K562 (cell line): ENCODE measurements around the gene NCOA3. TPM values are rescaled to one million over a fixed set of nuclear protein-coding genes. Genes with fewer than 3 reads are reported as not detected.
A peak's percentile ranks its signal among the peaks of the same experiment; 100 is the strongest.

Experiments used
- ATAC-seq: fragments of 200-7000 bp; cut with Tn5 transposase; 3 replicates; pipeline ENCODE4 v1.9.1; 2020; ENCODE audit warnings: moderate library complexity
- BruUV-seq: library from RNA; stranded (reverse); fragments of 400-500 nt; replicated peaks from 2 replicates; lab custom pipeline; 2021; lab: Mats Ljungman, UMichigan
- CTCF ChIA-PET: fragments of 300-600 bp; formaldehyde crosslinking; extraction: SDS; loops from one replicate; lab custom pipeline; 2021; ENCODE audit warnings: low intra/inter-chr PET ratio; lab: Yijun Ruan, JAX
- POLR2A ChIA-PET: fragments of 300-600, 350-650 bp; sonication (Branson Sonifier 250); formaldehyde crosslinking; extraction: SDS; loops from one replicate; lab custom pipeline; 2021; ENCODE audit warnings: antibody characterized with exemption, inconsistent platforms; lab: Yijun Ruan, JAX
- DNase-seq, 4 experiments: peaks; one replicate each; pipeline versions ENCODE4 v3.0.0 to v3.0.0-alpha.2; 2011 to 2018; ENCODE audit warnings: low spot score in 3 of 4, mixed read lengths in 3 of 4; ENCODE audit errors: extremely low read depth in 1 of 4
- FAIRE-seq: peaks from 2 replicates; lab custom pipeline; 2011; peaks lifted over from hg19 to GRCh38; lab: Jason Lieb, UNC
- H2AFZ ChIP-seq: 2 replicates; pipeline ENCODE4 v1.6.0; 2011; ENCODE audit warnings: low read depth, low read length, control low read depth, inconsistent platforms
- H3K27ac ChIP-seq: fragments of 200-600 bp; 3 replicates; pipeline ENCODE4 v1.8.0; 2011; ENCODE audit warnings: low read depth, mild to moderate bottlenecking, control low read depth, inconsistent platforms, low read length, moderate library complexity, mixed read lengths; ENCODE audit errors: extremely low read depth
- H3K27me3 ChIP-seq, 2 experiments: fragments of 300-600 bp in 1 of 2; 2 replicates in 1 of 2; 3 replicates in 1 of 2; pipeline versions ENCODE4 v1.6.0 to v1.8.0; 2011; ENCODE audit warnings: inconsistent platforms in 2 of 2, low read length in 2 of 2, mild to moderate bottlenecking in 1 of 2, mixed read lengths in 1 of 2, moderate library complexity in 1 of 2; ENCODE audit not compliant: control insufficient read depth in 2 of 2, insufficient read depth in 2 of 2
- H3K36me3 ChIP-seq: fragments of 300-600 bp; 3 replicates; pipeline ENCODE4 v1.8.0; 2011; ENCODE audit warnings: mild to moderate bottlenecking, low read length, inconsistent platforms; ENCODE audit not compliant: control insufficient read depth, insufficient read depth
- H3K4me1 ChIP-seq, 2 experiments: fragments of 200-600 bp in 1 of 2; replicated peaks in 1 of 2; 2 replicates in 1 of 2; 3 replicates in 1 of 2; pipeline versions ENCODE4 v1.5.1 to v1.8.0; 2011; ENCODE audit warnings: inconsistent platforms in 2 of 2, low read length in 2 of 2, mild to moderate bottlenecking in 1 of 2, mixed read lengths in 1 of 2, moderate library complexity in 1 of 2; ENCODE audit not compliant: control insufficient read depth in 2 of 2, insufficient read depth in 2 of 2
- H3K4me2 ChIP-seq: 2 replicates; pipeline ENCODE4 v1.6.1; 2011; ENCODE audit warnings: low read length, control low read depth, inconsistent platforms, mixed read lengths; ENCODE audit not compliant: insufficient read depth
- H3K4me3 ChIP-seq: fragments of 200-600 bp; sonication (generic), shearing (Covaris generic); 2 replicates; pipeline ENCODE4 v1.5.1; 2016; ENCODE audit warnings: control low read depth, inconsistent platforms
- H3K79me2 ChIP-seq: fragments of 200-600 bp; 3 replicates; pipeline ENCODE4 v1.8.0; 2011; ENCODE audit warnings: low read length, inconsistent platforms; ENCODE audit not compliant: control insufficient read depth, insufficient read depth
- H3K9ac ChIP-seq, 2 experiments: 2 replicates each; pipeline versions ENCODE4 v1.6.0 to v1.6.1; 2011; ENCODE audit warnings: low read depth in 2 of 2, low read length in 2 of 2, control low read depth in 1 of 2, inconsistent platforms in 1 of 2, mild to moderate bottlenecking in 1 of 2, mixed read lengths in 1 of 2; ENCODE audit not compliant: insufficient read depth in 1 of 2
- H3K9me1 ChIP-seq: one replicate; pipeline ENCODE4 v1.6.0; 2011; ENCODE audit warnings: inconsistent platforms, mild to moderate bottlenecking, low read length, moderate library complexity; ENCODE audit not compliant: control insufficient read depth, insufficient read depth
- H3K9me3 ChIP-seq: replicated peaks from 2 replicates; pipeline ENCODE4 v1.5.1; 2011; ENCODE audit warnings: low read depth, low read length, inconsistent platforms; ENCODE audit not compliant: control insufficient read depth, insufficient read depth
- H4K20me1 ChIP-seq: replicated peaks from 2 replicates; pipeline ENCODE4 v1.6.1; 2011; ENCODE audit warnings: low read length, inconsistent platforms, mixed read lengths; ENCODE audit not compliant: control insufficient read depth, insufficient read depth
- BRD9 ChIP-seq: fragments of 450-650 bp; IDR thresholded peaks from 2 replicates; pipeline ENCODE4 v1.6.1; 2018; ENCODE audit warnings: low read depth; ENCODE audit not compliant: partially characterized antibody
- CBFA2T3 ChIP-seq: fragments of 450-650 bp; IDR thresholded peaks from 2 replicates; pipeline ENCODE4 v1.6.1; 2017
- CLOCK ChIP-seq: fragments of 250-450 bp; sonication (Bioruptor Pico); IDR thresholded peaks from 2 replicates; pipeline ENCODE4 v1.4.0; 2020; ENCODE audit warnings: mild to moderate bottlenecking, moderate library complexity, borderline replicate concordance
- E2F3 ChIP-seq: fragments of 250-450 bp; sonication (Bioruptor Pico); IDR thresholded peaks from 2 replicates; pipeline ENCODE4 v1.4.0; 2020; ENCODE audit warnings: mild to moderate bottlenecking
- EGR1 ChIP-seq: fragments of 450-650 bp; conservative IDR thresholded peaks from 2 replicates; pipeline ENCODE4 v1.6.1; 2017; ENCODE audit warnings: mild to moderate bottlenecking
- KAT8 ChIP-seq: fragments of 450-650 bp; IDR thresholded peaks from 2 replicates; pipeline ENCODE4 v1.6.1; 2016; ENCODE audit warnings: low read depth, mild to moderate bottlenecking
- NR3C1 ChIP-seq: sonication (generic); formaldehyde crosslinking; IDR thresholded peaks from 2 replicates; pipeline ENCODE4 v1.8.1; 2022; ENCODE audit warnings: missing genetic modification reagents
- SRSF1 ChIP-seq: fragments of 200-400 bp; formaldehyde crosslinking; IDR thresholded peaks from 2 replicates; pipeline ENCODE4 v1.6.1; 2017; ENCODE audit warnings: mild to moderate bottlenecking, low read depth, low read length, moderate library complexity
- TAL1 ChIP-seq: fragments of 450-650 bp; IDR thresholded peaks from 2 replicates; pipeline ENCODE4 v1.6.1; 2016; ENCODE audit warnings: mild to moderate bottlenecking
- TCF7 ChIP-seq: sonication (generic); IDR thresholded peaks from 2 replicates; pipeline ENCODE4 v1.6.1; 2016; ENCODE audit warnings: antibody characterized with exemption, borderline replicate concordance
- TEAD4 ChIP-seq, 2 experiments: sonication (generic) in 1 of 2; formaldehyde crosslinking in 1 of 2; IDR thresholded peaks; 2 replicates each; pipeline versions ENCODE4 v1.6.1 to v1.8.0; 2012 to 2022; ENCODE audit warnings: borderline replicate concordance in 1 of 2, inconsistent platforms in 1 of 2, low read length in 1 of 2, mild to moderate bottlenecking in 1 of 2, missing genetic modification reagents in 1 of 2
- ZNF239 ChIP-seq: fragments of 250-450 bp; sonication (Bioruptor Pico); IDR thresholded peaks from 2 replicates; pipeline ENCODE4 v1.4.0; 2020; ENCODE audit warnings: mild to moderate bottlenecking
- WGBS: fragments of 100-300 bp; shearing (Covaris generic); methylation state at CpG from one replicate; pipeline ENCODE4 v1.1.6; 2016; ENCODE audit warnings: low coverage, mixed read lengths; ENCODE audit not compliant: insufficient coverage; ENCODE audit errors: missing lambda C conversion rate; 5-methylcytosine and 5-hydroxymethylcytosine counted together
- in situ Hi-C: fragments of 300-500 bp; cut with MboI; formaldehyde crosslinking; loops from 4 replicates; pipeline ENCODE4 v1.15.0; 2018; ENCODE audit warnings: inconsistent platforms, mixed read lengths
- intact Hi-C: fragments of 100-400 bp; cut with micrococcal nuclease; formaldehyde crosslinking; loops from 2 replicates; pipeline ENCODE4 v1.14.2; 2022
- polyA plus RNA-seq, 8 experiments: library from polyadenylated mRNA; depleted of rRNA in 4 of 8; stranded (reverse) in 5 of 8; unstranded in 3 of 8; fragments of >200 nt; fragmentation: Nextera tagmentation in 2 of 8; fragmentation: Illumina TruSeq in 1 of 8; extraction: Ambion mirVana in 2 of 8; extraction: Trizol in 1 of 8; gene quantifications; 2 replicates each; pipeline versions ENCODE4 v1.2.1 to v1.2.3, GENCODE V29; 2011 to 2014; ENCODE audit warnings: inconsistent platforms in 1 of 8, missing spikeins in 1 of 8
- total RNA-seq, 7 experiments: library from RNA; depleted of rRNA in 6 of 7; stranded (reverse); fragments of >200 nt in 6 of 7; fragmentation: Illumina TruSeq in 2 of 7; extraction: Trizol in 2 of 7; gene quantifications; 2 replicates each; pipeline versions ENCODE4 v1.2.1 to v1.2.3, GENCODE V29; 2011 to 2021; ENCODE audit warnings: low replicate concordance in 1 of 7
- TF ChIP-seq, protein P1 (sequence below), 2 experiments: fragments of 200-800 bp in 1 of 2; sonication (Bioruptor generic) in 1 of 2; sonication (generic) in 1 of 2; formaldehyde crosslinking in 1 of 2; IDR thresholded peaks in 1 of 2; conservative IDR thresholded peaks in 1 of 2; 2 replicates each; pipeline versions ENCODE4 v1.5.0 to v1.6.1; 2016 to 2020; ENCODE audit warnings: missing compliant biosample characterization in 1 of 2, missing genetic modification characterization in 1 of 2, missing genetic modification reagents in 1 of 2

The NCOA3 gene
- total and polyA plus RNA-seq, 9 of the 15 experiments (the other 6 are each of a cell fraction or from before 2014, with no cell fraction given), result 3.2 to 24.3 (median 14.4) TPM

- Histone ChIP-seq H3K27ac (no peak overlapping the region), H2AFZ (no peak overlapping the region), H3K4me1 (no peaks in the 10 kb centered on the region; a peak in 2 of 5 replicates), H3K9me3 (no peaks in the 10 kb centered on the region), H3K79me2 (no peaks in the 10 kb centered on the region), H4K20me1 (peaks cover 8% of the 10 kb centered on the region), H3K36me3 (peaks cover 2% of the 10 kb centered on the region; the same call in 1 of the 3 replicates), H3K4me2 (no peak overlapping the region), H3K9me1 (no peaks in the 10 kb centered on the region), H3K9ac (no peak overlapping the region), H3K4me3 (no peak overlapping the region), H3K27me3 (peaks cover 4 to 6% of the 10 kb centered on the region in 2 experiments; a peak in 1 of 5 replicates)
- in situ Hi-C loops, result no loop called here
- DNase-seq (peak in 2 of 4 experiments; percentile 40 to 44), FAIRE-seq (peak; percentile 51), ATAC-seq (no peak)
- BruUV-seq, result no TSS peak
- POLR2A ChIA-PET, result interaction anchor here (0.5 to 1.8 kb wide), 3 partner anchors 9 to 457 kb away, joined by 3 to 7 read pairs (median 3); no protein-coding TSS in a partner anchor
- intact Hi-C loops, result loop anchor here (5.0 kb wide), 2 partner anchors 52 to 962 kb away; no protein-coding TSS in a partner anchor
- CTCF ChIA-PET, result no interaction called here
- 18% methylated on average over 7 of the region's 7 CpGs for WGBS
- TF ChIP-seq E2F3 (CRISPR knock-in tag) (no peak), CBFA2T3 (peak; percentile 65), KAT8 (no peak), NR3C1 (CRISPR knock-in tag) (no peak), CLOCK (CRISPR knock-in tag) (no peak), TCF7 (0 out of 2 replicates have a peak, but pooled peaks have one; percentile 70), TAL1 (peak; percentile 27; the same call in 1 of the 2 replicates), EGR1 (0 out of 2 replicates have a peak, but pooled peaks have one; percentile 12), BRD9 (no peak), SRSF1 (no peak), TEAD4 (IDR thresholded peaks at IDR 0.05; ENCODE audit: low read length) (peak; percentile 63; the same call in 1 of the 2 replicates), TEAD4 (CRISPR knock-in tag; IDR thresholded peaks at IDR 0.05; ENCODE audit: borderline replicate concordance) (no peak), ZNF239 (CRISPR knock-in tag) (no peak)
- TF ChIP-seq, protein P1, sequence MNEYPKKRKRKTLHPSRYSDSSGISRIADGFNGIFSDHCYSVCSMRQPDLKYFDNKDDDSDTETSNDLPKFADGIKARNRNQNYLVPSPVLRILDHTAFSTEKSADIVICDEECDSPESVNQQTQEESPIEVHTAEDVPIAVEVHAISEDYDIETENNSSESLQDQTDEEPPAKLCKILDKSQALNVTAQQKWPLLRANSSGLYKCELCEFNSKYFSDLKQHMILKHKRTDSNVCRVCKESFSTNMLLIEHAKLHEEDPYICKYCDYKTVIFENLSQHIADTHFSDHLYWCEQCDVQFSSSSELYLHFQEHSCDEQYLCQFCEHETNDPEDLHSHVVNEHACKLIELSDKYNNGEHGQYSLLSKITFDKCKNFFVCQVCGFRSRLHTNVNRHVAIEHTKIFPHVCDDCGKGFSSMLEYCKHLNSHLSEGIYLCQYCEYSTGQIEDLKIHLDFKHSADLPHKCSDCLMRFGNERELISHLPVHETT (CRISPR knock-in tag; conservative IDR thresholded peaks at IDR 0.05 in 1 of 2, IDR thresholded peaks at IDR 0.05 in 1 of 2), result no peak
These were observed 158.4 kb downstream of the NCOA3 start for GRCh38 chr20:47659904-47660601.
